HS-5 (cell line): ENCODE data around the gene APOM.

ENCODE experiments used
- DNase-seq: peaks from one replicate; pipeline ENCODE4 v3.0.0-alpha.2; 2012; ENCODE audit warnings: low read depth

APOM gene

DNA sequence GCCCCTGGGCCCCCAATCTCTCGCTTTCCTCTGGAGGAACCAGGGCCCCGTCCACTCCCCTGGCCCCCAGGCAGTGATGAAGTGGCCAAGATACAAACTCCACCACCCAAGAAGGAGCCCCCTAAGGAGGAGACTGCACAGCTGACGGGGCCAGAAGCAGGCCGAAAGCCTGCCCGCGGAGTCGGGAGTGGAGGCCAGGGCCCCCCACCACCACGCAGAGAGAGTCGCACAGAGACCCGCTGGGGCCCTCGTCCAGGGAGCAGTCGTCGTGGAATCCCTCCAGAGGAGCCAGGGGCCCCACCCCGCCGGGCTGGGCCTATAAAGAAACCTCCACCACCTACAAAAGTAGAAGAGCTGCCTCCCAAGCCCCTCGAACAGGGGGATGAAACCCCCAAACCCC is 24.5 kb upstream of the APOM start:
- no peak for DNase-seq

DNA sequence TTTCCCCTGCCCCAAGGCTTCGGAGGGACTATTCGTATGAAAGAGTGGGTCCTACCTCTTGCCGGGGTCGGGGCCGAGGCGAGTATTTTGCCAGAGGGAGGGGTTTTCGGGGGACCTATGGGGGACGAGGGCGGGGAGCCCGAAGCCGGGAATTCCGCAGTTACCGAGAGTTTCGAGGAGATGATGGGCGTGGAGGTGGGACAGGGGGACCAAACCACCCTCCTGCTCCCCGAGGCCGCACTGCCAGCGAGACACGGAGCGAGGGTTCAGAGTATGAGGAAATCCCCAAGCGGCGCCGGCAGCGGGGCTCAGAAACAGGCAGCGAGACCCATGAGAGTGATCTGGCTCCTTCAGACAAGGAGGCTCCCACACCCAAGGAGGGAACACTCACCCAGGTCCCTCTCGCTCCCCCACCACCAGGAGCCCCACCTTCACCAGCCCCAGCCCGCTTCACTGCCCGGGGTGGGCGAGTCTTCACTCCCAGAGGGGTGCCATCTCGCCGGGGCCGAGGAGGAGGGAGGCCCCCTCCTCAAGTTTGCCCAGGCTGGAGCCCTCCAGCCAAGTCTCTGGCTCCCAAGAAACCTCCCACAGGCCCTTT is 23.9 kb upstream of the APOM start:
- DNase-seq = no peak

DNA sequence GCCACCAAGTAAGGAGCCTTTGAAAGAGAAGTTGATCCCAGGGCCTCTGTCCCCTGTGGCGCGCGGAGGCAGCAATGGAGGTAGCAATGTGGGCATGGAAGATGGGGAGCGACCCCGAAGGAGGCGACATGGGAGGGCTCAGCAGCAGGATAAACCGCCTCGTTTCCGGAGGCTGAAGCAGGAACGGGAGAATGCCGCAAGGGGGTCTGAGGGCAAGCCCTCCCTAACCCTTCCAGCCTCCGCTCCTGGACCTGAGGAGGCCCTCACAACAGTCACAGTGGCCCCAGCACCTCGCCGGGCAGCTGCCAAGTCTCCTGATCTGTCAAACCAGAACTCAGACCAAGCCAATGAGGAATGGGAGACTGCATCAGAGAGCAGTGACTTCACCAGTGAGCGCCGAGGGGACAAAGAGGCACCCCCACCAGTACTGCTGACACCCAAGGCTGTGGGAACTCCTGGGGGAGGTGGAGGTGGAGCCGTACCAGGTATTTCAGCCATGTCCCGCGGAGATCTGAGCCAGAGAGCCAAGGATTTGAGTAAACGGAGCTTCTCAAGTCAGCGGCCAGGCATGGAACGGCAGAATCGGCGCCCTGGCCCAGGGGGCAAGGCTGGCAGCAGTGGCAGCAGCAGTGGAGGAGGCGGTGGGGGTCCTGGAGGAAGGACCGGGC is 23.3 kb upstream of the APOM start:
- DNase-seq = no peak

DNA sequence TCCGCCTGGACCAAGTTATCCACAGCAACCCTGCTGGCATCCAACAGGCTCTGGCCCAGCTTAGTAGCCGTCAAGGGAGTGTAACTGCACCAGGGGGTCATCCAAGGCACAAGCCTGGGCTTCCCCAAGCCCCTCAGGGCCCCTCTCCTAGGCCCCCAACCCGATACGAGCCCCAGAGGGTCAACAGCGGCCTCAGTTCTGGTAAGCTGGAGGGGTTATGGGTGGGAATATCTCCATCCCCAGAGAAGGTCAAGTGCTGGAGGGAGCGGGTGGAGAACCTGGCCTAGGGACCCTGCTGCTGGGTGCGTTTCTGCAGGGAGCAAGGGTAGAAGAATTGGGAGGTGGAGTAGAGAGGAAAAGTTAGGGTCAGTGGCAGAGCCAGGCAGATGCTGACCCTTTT is 22.2 kb upstream of the APOM start:
- no peak for DNase-seq

DNA sequence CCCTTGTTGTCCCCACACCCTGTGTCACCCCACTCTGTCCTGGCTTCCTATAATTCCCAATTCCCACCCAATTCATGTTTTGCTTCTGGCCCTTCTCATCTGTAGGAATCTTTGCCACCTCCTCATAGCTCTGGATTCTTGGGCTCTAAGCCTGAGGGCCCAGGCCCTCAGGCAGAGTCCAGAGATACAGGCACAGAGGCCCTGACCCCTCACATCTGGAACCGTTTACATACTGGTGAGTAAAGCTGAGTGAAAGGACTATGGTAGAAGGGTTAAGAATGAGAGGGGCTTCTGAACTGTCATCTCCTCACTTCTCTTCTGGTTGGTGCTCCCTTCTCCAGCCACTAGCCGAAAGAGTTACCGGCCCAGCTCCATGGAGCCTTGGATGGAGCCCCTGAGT is 21.6 kb upstream of the APOM start:
- DNase-seq = no peak

DNA sequence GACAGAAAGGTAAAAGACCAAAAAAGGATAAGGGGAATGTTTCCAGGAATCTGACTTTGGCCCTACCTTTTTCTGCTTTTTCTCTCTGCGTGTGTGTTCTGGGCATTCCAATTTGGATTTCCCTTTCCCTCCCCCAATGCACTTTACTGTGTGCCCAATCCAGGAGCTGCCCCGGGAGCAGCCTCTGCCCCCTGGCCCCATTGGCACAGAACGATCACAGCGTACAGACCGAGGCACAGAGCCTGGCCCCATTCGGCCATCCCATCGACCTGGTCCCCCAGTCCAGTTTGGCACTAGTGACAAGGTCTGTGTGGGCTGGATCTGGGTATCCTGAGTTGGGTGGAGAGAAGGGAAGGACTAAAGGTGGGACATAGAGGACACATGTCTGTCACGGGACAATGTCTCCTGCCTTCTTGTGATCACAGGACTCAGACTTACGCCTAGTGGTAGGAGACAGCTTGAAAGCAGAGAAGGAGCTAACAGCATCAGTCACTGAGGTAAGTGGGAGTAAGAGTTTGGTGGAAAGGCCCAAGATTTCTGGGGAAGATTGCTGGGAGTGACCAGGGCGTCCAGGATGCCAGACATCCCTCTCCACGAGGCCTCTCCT is 20.6 kb upstream of the APOM start:
- no peak for DNase-seq

DNA sequence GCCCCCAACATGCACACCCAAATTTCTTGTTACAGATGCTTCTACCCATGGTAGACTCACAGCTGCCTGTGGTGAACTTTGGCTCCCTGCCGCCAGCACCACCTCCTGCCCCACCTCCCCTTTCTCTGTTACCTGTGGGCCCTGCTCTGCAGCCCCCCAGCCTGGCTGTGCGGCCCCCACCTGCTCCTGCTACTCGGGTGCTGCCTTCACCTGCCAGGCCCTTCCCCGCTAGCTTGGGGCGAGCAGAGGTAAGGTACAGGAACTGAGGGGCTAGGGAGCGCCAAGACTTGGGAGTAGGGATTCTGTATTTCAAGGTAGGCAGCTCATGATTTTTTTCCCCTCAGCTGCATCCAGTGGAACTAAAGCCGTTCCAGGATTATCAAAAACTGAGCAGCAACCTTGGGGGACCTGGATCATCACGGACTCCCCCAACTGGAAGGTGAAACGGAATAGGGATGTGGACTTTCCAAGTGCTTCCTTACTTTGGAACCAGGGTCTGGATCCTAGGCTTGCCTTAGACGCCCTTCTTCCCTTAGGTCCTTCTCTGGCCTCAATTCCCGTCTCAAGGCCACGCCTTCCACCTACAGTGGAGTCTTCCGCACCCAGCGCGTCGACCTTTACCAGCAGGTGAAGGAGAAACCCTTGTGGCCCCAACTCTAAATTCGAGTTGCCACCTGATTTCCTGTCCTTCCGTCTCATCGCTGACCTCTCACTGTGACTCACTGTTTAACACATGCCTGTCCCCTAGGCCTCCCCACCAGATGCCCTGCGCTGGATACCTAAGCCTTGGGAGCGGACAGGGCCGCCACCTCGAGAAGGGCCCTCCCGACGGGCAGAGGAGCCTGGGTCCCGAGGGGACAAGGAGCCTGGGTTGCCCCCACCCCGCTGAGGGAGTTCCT is 18.7 kb upstream of the APOM start:
- DNase-seq = no peak

DNA sequence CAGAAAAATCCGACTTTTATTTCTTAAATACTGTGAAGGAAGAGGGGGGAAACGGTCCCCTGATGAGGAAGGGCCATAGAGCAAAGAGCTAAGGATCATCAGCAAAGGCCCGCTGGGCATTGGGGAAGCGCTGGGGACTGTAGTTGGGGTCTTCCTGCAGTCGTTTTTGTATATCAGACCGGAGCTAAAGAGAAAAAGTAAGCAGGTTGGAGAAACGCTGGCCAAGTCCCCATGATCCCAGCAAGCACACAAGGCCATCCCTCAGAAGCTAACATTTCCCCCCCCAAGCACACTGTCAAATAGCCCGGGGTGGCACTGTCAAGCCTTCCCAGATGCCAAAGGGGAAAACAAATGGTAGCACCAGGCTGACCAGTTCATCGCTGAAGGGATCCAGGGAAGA is 16.7 kb upstream of the APOM start:
- DNase-seq = no peak

DNA sequence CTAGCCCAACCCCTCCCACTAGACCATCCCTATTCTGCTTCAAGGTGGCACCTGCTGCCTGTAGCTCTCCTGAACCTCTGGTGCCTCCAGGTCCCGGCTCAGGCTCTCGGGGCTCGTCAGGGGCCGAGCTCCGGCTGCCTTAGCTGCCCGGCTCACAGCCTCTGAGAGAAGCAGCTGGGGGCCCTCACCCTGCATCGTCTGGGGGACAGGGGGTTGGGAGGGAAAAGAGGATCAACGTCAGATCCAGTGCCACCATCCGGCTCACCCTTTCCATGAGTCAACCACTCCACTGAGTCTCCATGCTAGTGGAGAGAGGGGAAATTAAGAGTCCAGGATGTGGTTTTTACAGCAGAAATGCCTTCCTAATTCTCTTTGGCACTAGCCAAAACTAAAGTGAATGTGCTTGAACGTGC is 16.2 kb upstream of the APOM start:
- DNase-seq = no peak

DNA sequence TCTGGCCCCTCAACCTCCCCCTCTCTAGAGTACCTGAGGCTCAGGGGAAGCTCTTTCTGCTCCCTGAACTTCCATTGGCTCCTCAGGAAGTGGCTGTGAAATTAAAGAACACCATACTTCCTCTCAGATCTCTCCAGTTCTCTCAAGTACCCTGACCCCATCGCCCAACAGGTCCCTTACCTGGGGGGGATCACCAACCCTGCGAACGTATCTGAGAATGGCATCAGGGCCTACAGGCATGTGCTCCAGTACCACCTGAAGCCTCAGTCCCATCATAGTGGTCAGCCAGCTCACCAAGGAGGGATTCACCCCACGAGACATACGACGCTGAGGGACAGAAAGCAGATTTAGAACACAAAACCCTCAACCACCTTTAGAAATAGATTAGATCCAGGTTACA is 15.1 kb upstream of the APOM start:
- no peak for DNase-seq

DNA sequence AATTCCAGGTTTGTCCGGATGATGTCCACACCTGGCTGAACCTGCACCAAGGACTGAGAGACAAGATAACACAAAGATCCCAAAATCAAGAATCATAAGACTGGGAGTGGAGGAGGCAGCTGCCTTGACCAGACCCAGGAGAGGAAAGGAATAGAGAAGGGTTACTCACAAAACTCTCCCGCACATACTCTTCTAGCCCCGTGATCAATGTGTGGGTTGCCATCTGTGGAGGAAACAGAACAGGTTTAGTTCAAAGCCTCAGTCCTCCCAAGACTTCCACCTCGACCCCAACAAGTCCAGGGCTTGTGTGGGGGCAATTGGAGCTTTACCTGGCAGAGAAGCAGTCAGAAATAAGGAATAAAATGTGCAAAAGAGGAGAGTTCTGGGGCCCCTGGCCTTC is 14.3 kb upstream of the APOM start:
- DNase-seq = no peak

DNA sequence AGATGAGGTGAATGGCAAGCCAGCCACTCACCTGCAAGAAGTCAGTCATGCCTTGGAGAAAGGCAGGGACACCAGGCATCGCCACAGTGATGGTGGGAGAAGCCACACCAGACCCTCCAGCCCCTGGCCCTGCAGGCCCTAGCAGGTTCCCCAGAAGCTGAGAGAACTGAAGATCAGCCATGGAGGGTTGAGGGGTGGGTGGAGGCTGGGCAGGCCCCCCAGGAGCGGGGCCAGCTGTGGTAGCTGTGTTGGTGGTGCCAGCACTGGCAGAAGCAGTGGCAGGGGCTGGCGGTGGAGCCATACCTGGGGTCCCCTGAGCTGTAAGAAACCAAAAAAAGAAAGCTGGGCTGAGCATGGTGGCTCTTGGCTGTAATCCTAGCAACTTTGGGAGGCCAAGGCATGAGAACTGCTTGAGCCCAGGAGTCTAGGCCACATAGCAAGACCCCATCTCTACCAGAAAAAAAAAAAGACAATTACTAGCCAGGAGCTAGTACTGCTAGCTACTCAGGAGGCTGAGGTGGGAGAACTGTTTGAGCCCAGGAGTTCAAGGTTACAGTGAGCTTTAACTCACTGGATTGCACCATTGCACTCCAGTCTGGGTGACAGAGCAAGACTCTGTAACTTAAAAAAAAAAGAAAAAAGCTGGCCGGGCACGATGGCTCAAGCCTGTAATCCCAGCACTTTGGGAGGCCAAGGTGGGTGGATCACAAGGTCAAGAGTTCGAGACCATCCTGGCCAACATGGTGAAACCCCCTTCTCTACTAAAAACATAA is 12.7 kb upstream of the APOM start:
- DNase-seq = no peak

DNA sequence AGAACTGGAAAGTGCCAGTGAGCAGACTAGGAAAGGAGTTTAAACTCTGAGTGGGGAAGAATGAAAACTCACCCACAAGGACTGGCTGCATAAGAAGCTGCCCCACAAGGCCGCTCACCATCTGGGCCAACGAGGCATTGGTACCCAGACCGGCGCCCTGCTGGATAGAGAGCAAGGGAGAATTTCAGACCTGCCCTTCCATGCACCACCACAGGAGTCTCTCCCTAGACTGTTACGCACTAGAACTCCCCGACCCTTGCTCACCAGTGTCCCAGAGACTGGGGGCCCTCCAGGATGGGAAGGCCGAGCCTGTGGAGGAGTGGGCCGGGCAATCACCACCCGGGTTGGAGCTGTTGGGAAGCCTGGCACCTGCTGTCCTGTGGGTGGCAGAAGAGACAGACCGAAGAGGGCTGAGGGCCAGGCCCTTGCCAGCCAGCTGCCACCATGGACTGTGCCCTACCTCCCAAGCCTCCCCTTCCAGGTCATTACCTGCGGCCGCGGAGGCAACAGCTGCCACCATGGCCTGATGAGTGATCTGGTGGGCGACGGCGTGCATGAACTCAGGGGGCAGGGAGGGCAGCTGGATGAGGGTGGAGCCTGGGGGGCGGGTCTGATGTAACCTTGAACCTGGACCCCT is 11.8 kb upstream of the APOM start:
- DNase-seq = no peak

DNA sequence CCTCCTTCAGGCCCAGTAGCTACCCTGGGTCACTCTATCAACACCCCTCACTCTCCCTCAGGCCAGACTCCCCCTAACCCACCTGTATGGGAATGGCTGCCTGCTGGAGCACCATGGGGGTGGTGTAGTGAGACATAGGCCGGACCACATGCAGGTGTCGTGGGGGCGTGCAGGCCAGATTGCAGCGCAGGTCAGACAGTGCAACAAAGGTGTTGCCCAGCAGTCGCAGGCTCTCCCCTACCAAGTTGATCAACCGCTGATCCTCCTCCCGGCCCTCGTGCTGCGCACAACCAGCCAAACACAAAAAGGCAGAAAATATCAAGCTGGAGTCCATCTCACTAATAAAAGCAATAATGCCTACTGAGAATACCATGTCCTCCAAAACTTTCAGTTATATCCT is 10.4 kb upstream of the APOM start:
- no peak for DNase-seq

DNA sequence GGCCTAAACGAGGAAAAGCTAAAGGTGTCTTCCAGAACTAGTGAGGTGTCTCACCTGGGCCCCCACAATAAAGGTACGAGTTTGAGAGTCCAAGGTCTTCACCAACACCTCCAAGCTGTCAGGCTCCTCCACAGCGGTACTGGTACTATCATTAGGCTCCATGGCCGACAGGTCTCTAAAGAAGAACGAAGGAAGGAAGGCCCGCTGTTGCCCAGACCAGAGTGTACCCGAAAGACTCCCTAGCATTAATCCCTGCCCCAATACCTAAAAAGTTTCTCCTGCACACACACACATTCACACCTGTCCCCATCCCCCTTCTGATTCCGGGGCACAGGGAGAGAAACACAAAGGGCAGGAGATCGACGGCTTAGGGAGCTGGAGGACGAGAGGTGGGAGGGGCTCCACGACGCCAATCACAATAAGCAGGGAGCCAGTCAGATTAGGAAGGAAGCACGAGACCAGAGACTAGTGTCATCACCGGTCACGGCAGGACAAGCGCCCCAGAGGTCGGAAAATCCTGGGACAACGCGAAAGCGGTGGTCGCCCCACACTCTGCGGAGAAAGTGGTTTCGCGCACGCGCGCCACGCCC is 4.0 kb upstream of the APOM start:
- no peak for DNase-seq

DNA sequence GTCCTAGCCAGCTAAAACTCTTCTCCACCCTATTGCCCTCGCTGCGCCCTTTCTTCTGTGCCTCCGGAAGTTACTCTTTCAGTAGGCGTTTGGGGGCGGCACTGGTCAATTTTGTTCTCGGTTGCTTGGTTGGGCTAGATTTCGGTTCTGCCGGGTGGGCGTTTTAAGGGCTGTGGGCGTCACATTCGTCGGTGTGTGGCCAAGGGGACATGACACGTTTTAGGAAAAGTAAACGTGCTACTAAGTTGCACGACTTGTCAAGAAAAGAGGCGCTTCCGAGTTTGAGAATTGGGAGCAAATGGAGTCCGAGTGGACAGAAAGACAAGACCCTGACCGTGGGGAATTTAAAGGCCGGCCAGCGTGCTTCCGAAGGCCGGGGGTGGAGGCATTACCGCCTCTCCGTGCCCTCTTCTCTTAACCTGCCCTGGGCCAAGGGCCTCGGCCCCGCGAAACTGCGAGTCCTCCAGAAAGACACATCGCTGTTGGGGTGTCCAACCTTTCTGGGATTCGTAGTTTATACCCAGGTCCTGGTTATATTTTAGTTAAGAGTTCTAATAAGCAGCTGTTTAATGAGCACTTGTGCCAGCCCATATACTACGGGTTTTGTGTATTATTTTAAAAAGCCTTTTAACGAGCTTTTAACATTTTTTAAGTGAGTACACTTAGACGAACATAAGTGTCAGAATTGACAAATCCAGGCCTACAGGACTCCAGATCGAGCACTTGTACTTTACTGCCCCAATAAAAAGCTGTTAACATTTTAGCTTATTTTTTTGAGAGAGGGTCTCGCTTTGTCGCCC is 2.6 kb upstream of the APOM start:
- DNase-seq = no peak

DNA sequence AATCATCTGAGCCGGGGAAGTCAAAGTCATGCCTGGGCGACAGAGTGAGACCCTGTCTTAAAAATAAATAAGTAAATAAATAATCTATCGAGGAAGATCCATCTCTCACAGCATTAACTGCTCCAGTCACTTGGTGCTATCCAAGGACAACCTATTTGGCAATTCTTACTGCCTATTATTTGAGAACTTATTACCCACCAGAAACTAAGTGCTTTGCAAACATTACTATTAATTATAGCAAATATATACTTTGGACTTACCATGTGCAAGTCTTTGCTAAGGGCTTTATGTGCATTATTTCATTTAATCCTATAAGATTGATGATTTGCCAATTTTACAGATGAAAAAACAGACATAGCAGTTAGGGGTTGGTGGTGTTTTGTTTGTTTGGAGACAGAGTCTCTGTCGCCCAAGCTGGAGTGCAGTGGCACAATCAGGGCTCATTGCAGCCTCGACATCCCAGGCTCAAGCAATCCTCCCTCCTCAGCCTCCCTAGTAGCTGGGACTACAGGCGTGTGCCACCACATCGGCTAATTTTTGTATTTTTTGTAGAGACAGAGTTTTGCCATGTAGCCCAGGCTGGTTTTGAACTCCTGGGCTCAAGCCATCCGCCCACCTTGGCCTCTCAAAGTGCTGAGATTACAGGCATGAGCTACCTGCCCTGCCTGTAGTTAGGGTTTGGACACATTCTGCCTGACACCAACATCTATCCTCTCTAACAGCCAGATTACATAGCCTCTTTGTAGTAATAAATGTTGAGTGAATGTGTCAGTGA is 933 bp upstream of the APOM start:
- DNase-seq = no peak

DNA sequence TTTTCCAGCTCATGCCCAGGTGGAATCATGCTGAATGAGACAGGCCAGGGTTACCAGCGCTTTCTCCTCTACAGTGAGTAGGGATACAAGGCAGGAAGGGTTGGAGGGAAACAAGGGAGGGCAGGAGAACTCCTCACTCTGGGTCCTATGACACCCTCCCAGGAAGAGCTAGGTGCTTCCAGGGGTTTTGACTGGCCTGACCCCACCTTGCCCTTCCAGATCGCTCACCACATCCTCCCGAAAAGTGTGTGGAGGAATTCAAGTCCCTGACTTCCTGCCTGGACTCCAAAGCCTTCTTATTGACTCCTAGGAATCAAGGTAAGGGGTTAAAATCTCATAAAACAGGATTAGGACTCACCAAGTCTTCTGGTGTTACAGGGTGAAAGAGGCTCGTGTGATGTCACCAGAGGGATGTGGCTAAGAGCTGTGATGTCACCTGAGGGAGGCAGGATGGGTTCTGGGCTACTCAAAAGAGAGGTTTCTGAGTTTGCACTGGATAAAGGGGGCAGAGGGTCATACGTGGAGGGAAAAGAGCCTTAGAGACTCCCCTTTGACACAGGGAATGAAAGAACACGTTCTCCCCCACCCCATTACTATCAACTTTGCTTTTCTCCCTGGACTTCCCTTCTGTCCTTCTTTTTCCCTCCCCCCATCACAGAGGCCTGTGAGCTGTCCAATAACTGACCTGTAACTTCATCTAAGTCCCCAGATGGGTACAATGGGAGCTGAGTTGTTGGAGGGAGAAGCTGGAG is 1.9 kb downstream of the APOM start:
- DNase-seq = no peak

DNA sequence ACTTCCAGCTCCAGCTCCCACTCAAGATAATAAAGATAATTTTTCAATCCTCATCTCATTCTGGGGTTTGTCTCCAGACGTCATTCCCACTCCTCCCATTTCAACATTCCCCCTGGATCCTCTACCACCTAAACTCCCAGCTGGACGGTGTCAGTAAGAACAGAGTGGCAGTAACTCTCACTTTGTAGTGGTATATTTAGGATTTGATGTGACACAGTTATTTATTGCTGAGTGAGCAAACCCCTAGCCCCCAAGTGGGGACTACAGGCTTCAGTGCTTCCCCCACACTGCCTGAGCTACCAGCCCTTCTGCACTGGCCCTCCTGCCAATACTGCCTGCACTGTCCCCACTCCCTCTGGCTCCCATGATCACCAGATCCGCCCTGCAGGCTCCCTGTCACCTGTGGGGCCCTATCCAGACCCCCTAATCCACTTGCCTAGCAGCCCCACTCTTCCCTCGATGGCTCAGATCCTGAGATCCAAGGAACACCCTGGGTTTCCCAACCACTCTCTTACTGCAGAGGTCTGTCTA is 2.5 kb downstream of the APOM start:
- no peak for DNase-seq
